Measurements from ENCODE around the gene SPATS1. TPM values are rescaled to one million over a fixed set of nuclear protein-coding genes. Genes with fewer than 3 reads are reported as not detected.

The SPATS1 gene
- total RNA-seq, 2 experiments from 2014 or later = not detected

GRCh38 chr6:44366781-44367180 is 24.3 kb downstream of the SPATS1 start:
- no peak overlapping the region for H3K4me3 Mint-ChIP-seq
- H3K27ac Mint-ChIP-seq = no peak overlapping the region
- ATAC-seq (ENCODE audit: low read depth) = no peak
- no peak for DNase-seq
- POLR2A ChIA-PET = no interaction called here
- H3K4me1 Mint-ChIP-seq = peaks cover 4% of the 10 kb centered on the region
- H3K27me3 Mint-ChIP-seq = peaks cover 24% of the 10 kb centered on the region
- H3K36me3 Mint-ChIP-seq = no peaks in the 10 kb centered on the region
- no peaks in the 10 kb centered on the region for H3K9me3 Mint-ChIP-seq

- DNase-seq (no peak), ATAC-seq (ENCODE audit: low read depth) (peak; percentile 60)
- Mint-ChIP-seq H3K4me3 (no peak overlapping the region), H3K36me3 (no peaks in the 10 kb centered on the region), H3K4me1 (peaks cover 5% of the 10 kb centered on the region), H3K27me3 (peaks cover 22% of the 10 kb centered on the region), H3K9me3 (no peaks in the 10 kb centered on the region), H3K27ac (no peak overlapping the region)
- POLR2A ChIA-PET = no interaction called here
Measured at GRCh38 chr6:44367681-44368080, 25.2 kb downstream of the SPATS1 start.

- ATAC-seq (ENCODE audit: low read depth) = no peak
- Mint-ChIP-seq H3K9me3 (no peaks in the 10 kb centered on the region), H3K4me3 (no peak overlapping the region), H3K36me3 (no peaks in the 10 kb centered on the region), H3K27me3 (peaks cover 23% of the 10 kb centered on the region), H3K27ac (no peak overlapping the region), H3K4me1 (peaks cover 4% of the 10 kb centered on the region)
- no peak for DNase-seq
- POLR2A ChIA-PET = no interaction called here
Measured at GRCh38 chr6:44373051-44373450, 30.6 kb downstream of the SPATS1 start.

GRCh38 chr6:44373787-44374186 is 31.3 kb downstream of the SPATS1 start:
- Mint-ChIP-seq H3K27ac (no peak overlapping the region), H3K9me3 (no peaks in the 10 kb centered on the region), H3K36me3 (no peaks in the 10 kb centered on the region), H3K27me3 (peaks cover 18% of the 10 kb centered on the region), H3K4me1 (peaks cover 3% of the 10 kb centered on the region), H3K4me3 (no peak overlapping the region)
- DNase-seq (no peak), ATAC-seq (ENCODE audit: low read depth) (no peak)
- POLR2A ChIA-PET = no interaction called here

GRCh38 chr6:44375071-44375470 is 32.6 kb downstream of the SPATS1 start:
- Mint-ChIP-seq H3K4me1 (peaks cover 3% of the 10 kb centered on the region), H3K4me3 (no peak overlapping the region), H3K9me3 (no peaks in the 10 kb centered on the region), H3K27me3 (peaks cover 20% of the 10 kb centered on the region), H3K27ac (no peak overlapping the region), H3K36me3 (no peaks in the 10 kb centered on the region)
- POLR2A ChIA-PET = no interaction called here
- ATAC-seq (ENCODE audit: low read depth) = no peak
- DNase-seq = no peak

GRCh38 chr6:44377484-44377883 is 35.0 kb downstream of the SPATS1 start:
- Mint-ChIP-seq H3K9me3 (no peaks in the 10 kb centered on the region), H3K4me3 (no peak overlapping the region), H3K4me1 (peaks cover 3% of the 10 kb centered on the region), H3K36me3 (no peaks in the 10 kb centered on the region), H3K27ac (no peak overlapping the region), H3K27me3 (peaks cover 19% of the 10 kb centered on the region)
- POLR2A ChIA-PET = no interaction called here
- DNase-seq = no peak
- no peak for ATAC-seq (ENCODE audit: low read depth)

- POLR2A ChIA-PET = no interaction called here
- Mint-ChIP-seq H3K36me3 (no peaks in the 10 kb centered on the region), H3K27me3 (peaks cover 19% of the 10 kb centered on the region), H3K4me3 (no peak overlapping the region), H3K9me3 (no peaks in the 10 kb centered on the region), H3K27ac (no peak overlapping the region), H3K4me1 (no peaks in the 10 kb centered on the region)
- ATAC-seq (ENCODE audit: low read depth) (no peak), DNase-seq (no peak)
Measured at GRCh38 chr6:44377971-44378370, 35.5 kb downstream of the SPATS1 start.

- peaks cover 4% of the 10 kb centered on the region for H3K4me1 Mint-ChIP-seq
- DNase-seq (no peak), ATAC-seq (ENCODE audit: low read depth) (no peak)
- no peaks in the 10 kb centered on the region for H3K36me3 Mint-ChIP-seq
- no peak overlapping the region for H3K4me3 Mint-ChIP-seq
- POLR2A ChIA-PET = no interaction called here
- peaks cover 10% of the 10 kb centered on the region for H3K27me3 Mint-ChIP-seq
- no peaks in the 10 kb centered on the region for H3K9me3 Mint-ChIP-seq
- H3K27ac Mint-ChIP-seq = no peak overlapping the region
Measured at GRCh38 chr6:44381739-44382138, 39.3 kb downstream of the SPATS1 start.

- H3K4me1 Mint-ChIP-seq = peaks cover 26% of the 10 kb centered on the region
- ATAC-seq (ENCODE audit: low read depth) (no peak), DNase-seq (no peak)
- no peaks in the 10 kb centered on the region for H3K9me3 Mint-ChIP-seq
- peak overlapping the region; percentile 93 for H3K27ac Mint-ChIP-seq
- H3K27me3 Mint-ChIP-seq = peaks cover 2% of the 10 kb centered on the region
- POLR2A ChIA-PET = interaction anchor here (1.8 kb wide), 1 partner anchor 139 kb away, joined by 7 read pairs; the partner anchor contains the start of gene HSP90AB1
- peaks cover 7% of the 10 kb centered on the region for H3K36me3 Mint-ChIP-seq
- peak overlapping the region; percentile 92 for H3K4me3 Mint-ChIP-seq
Measured at GRCh38 chr6:44386364-44386928, 44.0 kb downstream of the SPATS1 start.

GRCh38 chr6:44386929-44387345 is 44.5 kb downstream of the SPATS1 start:
- Mint-ChIP-seq H3K4me3 (peak overlapping the region; percentile 92), H3K9me3 (no peaks in the 10 kb centered on the region), H3K27ac (peak overlapping the region; percentile 93), H3K36me3 (peaks cover 12% of the 10 kb centered on the region), H3K27me3 (peaks cover 2% of the 10 kb centered on the region), H3K4me1 (peaks cover 27% of the 10 kb centered on the region)
- POLR2A ChIA-PET = interaction anchor here (0.6 to 1.8 kb wide), 5 partner anchors 11 to 140 kb away, joined by 3 to 7 read pairs (median 5); partner anchors contain the start of genes AARS2 and HSP90AB1
- ATAC-seq (ENCODE audit: low read depth) (peak; percentile 6), DNase-seq (no peak)

- DNase-seq (peak; percentile 85), ATAC-seq (ENCODE audit: low read depth) (peak; percentile 93)
- Mint-ChIP-seq H3K9me3 (no peaks in the 10 kb centered on the region), H3K4me1 (peaks cover 28% of the 10 kb centered on the region), H3K27ac (peak within 1 kb of the TSS; percentile 93), H3K36me3 (peaks cover 15% of the 10 kb centered on the region), H3K27me3 (peaks cover 2% of the 10 kb centered on the region), H3K4me3 (peak within 1 kb of the TSS; percentile 92)
- POLR2A ChIA-PET = interaction anchor here (0.6 to 1.8 kb wide), 5 partner anchors 10 to 140 kb away, joined by 3 to 7 read pairs (median 5); partner anchors contain the start of genes AARS2 and HSP90AB1
Measured at GRCh38 chr6:44387346-44388134, 45.1 kb downstream of the SPATS1 start, which contains the start of gene CDC5L. Gene CDC5L, plus strand, starts transcription at chr6:44387706. Its CDS starts 118 bp downstream, at chr6:44387824.

GRCh38 chr6:44388135-44388487 is 45.7 kb downstream of the SPATS1 start:
- Mint-ChIP-seq H3K36me3 (peaks cover 15% of the 10 kb centered on the region), H3K4me1 (peaks cover 28% of the 10 kb centered on the region), H3K27me3 (peaks cover 2% of the 10 kb centered on the region), H3K9me3 (no peaks in the 10 kb centered on the region), H3K27ac (peak overlapping the region; percentile 93), H3K4me3 (peak overlapping the region; percentile 92)
- ATAC-seq (ENCODE audit: low read depth) (no peak), DNase-seq (no peak)
- POLR2A ChIA-PET = interaction anchor here (1.2 to 1.8 kb wide), 3 partner anchors 10 to 141 kb away, joined by 4 to 7 read pairs (median 6); partner anchors contain the start of gene HSP90AB1

- peak overlapping the region; percentile 93 for H3K27ac Mint-ChIP-seq
- POLR2A ChIA-PET = no interaction called here
- H3K9me3 Mint-ChIP-seq = no peaks in the 10 kb centered on the region
- peak overlapping the region; percentile 92 for H3K4me3 Mint-ChIP-seq
- peaks cover 2% of the 10 kb centered on the region for H3K27me3 Mint-ChIP-seq
- peaks cover 29% of the 10 kb centered on the region for H3K4me1 Mint-ChIP-seq
- ATAC-seq (ENCODE audit: low read depth) = no peak
- DNase-seq = no peak
- peaks cover 19% of the 10 kb centered on the region for H3K36me3 Mint-ChIP-seq
Measured at GRCh38 chr6:44388887-44389286, 46.4 kb downstream of the SPATS1 start.
